Inflammatory macrophage (primary cell): ENCODE data around the gene HNRNPCL1.
"Not testable (repeated sequence)": the region's sequence is repeated elsewhere in the genome, so short reads cannot be mapped to it uniquely, and the experiment has no call there.

Source experiments
- DNase-seq, 2 donors: peaks; one replicate each; pipeline ENCODE4 v3.0.0-alpha.2; 2020 to 2022
- total RNA-seq, 18 experiments: gene quantifications; one replicate each; lab custom pipeline; 2026; ENCODE audit warnings: mixed read lengths in 6 of 18, inconsistent platforms in 2 of 18; lab: John Stamatoyannopoulos, UW

HNRNPCL1 gene
- 0 to 0.37 (median 0.08) reads per million in 18 experiments for total RNA-seq

DNA sequence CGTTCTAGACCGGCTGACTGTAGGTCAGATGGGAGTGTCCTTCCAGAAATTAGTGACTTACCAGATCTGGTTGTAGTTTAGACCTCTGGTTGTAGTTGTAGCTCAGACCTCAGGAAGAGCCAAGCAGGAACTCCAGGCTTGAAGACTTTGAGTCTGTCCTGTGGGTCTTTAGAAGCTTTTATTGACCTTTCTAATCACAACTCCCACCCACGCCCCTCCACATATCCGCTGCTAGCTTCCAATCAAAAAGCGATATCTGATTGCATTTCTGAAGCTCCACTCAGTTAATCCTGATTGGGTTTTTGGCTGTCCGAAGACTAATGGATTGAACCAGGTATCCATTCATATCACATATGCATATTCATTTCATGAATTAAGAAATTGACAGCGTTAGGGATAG lies at the start of gene HNRNPCL1:
Gene HNRNPCL1 (minus strand): TSS at position 101 of the 400 bp plus-strand sequence. CDS start 431 bp downstream, outside the sequence.
- DNase-seq = not testable (repeated sequence)

DNA sequence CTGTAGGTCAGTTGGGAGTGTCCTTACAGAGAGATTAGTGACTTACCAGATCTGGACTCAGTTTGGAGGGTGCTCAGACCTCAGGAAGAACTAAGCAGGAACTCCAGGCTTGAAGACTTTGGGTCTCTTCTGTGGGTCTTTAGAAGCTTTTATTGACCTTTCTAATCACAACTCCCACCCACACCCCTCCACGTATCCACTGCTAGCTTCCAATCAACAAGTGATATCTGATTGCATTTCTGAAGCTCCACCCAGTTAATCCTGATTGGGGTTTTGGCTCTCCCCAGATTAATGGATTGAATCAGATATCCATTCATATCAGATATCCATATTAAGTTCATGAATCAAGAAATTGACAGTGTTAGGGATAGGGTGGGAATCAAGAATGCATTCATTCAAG lies 49.6 kb upstream of the HNRNPCL1 start, which contains the start of gene PRAMEF10:
Gene PRAMEF10 (minus strand): TSS at position 101 of the 400 bp plus-strand sequence. CDS start 2,423 bp downstream, outside the sequence.
- DNase-seq = not testable (repeated sequence)

DNA sequence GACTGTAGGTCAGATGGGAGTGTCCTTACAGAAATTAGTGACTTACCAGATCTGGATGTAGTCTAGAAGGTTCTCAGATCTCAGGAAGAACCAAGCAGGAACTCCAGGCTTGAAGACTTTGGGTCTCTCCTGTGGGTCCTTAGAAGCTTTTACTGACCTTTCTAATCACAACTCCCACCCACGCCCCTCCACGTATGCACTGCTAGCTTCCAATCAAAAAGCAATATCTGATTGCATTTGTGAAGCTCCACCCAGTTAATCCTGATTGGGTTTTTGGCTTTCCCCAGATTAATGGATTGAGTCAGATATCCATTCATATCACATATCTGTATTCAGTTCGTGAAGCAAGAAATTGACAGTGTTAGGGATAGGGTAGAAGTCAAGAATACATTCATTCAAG lies 37.6 kb upstream of the HNRNPCL1 start, which contains the start of gene PRAMEF4:
Gene PRAMEF4 (minus strand): TSS at position 101 of the 400 bp plus-strand sequence. CDS start 2,807 bp downstream, outside the sequence.
- DNase-seq = not testable (repeated sequence)

DNA sequence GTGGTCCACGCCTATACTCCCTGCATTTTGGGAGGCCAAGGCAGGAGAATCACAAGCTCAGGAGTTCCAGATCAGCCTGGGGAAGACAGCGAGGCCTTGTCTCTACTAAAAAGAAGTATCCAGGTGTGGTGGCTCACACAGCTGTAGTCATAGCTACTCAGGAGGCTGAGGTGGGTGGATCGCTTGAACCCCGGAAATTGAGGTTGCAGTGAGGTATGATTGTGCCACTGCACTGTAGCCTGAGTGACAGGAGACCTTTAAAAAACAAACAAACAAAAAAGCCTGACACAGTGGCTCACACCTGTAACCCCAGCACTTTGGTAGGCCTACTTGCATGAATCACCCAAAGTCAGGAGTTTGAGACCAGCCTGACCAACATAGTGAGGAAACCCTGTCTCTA lies 29.9 kb upstream of the HNRNPCL1 start:
- not testable (repeated sequence) for DNase-seq

DNA sequence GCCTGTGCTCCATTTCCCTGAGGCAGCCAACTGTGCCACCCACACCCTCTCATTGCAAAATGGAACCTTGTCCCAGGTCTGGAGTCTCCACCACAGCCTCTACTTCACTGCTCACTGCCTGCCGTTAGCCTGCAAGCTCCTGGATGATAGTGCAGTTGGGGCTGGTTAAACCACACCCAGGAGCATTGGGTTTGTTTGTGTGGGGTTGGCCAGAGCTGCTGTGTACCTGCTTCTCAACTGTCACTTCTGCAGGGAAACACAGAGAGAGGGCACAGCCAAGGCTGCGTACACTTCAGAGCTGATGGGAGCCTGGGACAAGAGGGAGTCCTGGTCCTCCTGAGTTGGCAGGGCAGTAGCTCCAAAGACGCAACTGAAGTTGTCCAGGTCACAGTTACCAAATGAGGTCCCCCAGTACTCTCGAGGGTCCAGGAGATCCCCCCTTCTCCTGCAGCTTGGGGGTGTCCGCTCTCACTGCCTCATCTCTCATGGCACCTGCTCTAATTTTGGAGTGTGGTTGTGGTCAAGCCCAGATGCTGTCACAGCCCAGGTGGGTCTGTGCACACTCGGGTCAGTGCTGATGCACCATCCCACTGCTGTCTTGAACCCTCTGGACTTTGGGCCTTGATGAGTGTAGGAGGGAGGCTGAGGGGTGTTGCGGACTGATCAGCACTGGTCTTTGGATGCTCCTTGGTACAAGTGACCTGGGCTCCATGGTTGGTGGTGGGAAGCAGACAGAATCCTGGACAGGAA lies 14.8 kb upstream of the HNRNPCL1 start:
- not testable (repeated sequence) for DNase-seq

DNA sequence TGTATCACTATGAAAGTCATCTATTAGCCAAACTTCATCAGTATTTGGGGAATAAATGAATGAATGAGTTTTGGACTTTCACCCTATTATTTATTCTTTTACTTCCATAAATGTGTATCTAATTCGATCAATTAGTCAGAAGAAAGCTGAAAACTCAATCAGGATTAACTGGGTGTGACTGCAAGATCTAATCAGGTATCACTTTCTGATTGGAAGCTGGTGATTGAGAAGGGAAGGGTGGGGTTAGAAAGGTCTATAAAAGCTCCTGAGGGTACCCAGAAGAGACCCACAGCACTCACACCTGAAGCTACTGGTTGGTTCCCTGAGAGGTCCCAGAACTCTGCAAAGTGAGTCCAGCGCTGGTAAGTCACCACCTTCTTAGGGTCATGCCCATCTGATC lies 8.3 kb upstream of the HNRNPCL1 start, which contains the start of gene PRAMEF2:
Gene PRAMEF2 (plus strand): TSS at position 301 of the 400 bp plus-strand sequence. CDS start 1,924 bp downstream, outside the sequence.
- not testable (repeated sequence) for DNase-seq

DNA sequence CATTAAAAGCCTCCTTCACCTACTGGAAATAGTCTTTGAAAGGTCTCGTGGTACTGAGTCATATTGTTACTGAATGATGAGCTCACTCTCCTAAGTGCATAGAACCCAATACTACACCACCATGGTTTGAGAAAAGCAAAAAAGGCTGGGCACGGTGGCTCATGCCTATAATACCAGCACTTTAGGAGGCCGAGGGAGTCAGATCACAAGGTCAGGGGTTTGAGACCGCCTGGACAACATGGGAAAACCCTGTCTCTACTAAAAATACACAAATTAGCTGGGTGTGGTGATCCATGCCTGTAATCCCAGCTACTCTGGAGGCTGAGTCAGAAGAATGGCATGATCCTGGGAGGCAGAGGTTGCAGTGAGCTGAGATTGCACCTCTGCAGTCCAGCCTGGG lies 3.3 kb upstream of the HNRNPCL1 start:
- no peak for DNase-seq

DNA sequence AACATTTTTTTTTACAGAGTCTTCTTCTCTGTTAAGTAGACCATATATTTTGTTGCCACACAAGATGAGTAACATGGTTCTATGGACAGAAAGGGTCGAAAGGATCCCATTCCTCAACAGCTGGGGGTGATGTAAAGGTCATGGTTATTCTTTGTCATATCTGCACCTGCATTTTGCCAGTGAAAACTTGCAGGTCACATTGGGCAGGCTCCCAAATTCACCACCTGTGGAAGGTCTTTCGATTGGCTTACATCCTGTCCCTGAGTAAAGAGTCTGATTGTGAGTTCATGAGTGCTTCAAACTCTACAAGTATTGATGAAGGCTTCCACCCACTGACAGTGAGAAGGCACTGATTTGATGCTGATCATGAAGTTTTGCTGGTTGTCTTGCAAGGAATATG lies 15.3 kb downstream of the HNRNPCL1 start:
- not testable (repeated sequence) for DNase-seq

DNA sequence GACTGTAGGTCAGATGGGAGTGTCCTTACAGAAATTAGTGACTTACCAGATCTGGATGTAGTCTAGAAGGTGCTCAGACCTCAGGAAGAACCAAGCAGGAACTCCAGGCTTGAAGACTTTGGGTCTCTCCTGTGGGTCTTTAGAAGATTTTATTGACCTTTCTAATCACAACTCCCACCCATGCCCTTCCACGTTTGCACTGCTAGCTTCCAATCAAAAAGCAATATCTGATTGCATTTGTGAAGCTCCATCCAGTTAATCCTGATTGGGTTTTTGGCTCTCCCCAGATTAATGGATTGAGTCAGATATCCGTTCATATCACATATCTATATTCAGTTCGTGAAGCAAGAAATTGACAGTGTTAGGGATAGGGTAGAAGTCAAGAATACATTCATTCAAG lies 17.2 kb downstream of the HNRNPCL1 start, which contains the start of gene PRAMEF11:
Gene PRAMEF11 (minus strand): TSS at position 101 of the 400 bp plus-strand sequence. CDS start 2,621 bp downstream, outside the sequence.
- not testable (repeated sequence) for DNase-seq

DNA sequence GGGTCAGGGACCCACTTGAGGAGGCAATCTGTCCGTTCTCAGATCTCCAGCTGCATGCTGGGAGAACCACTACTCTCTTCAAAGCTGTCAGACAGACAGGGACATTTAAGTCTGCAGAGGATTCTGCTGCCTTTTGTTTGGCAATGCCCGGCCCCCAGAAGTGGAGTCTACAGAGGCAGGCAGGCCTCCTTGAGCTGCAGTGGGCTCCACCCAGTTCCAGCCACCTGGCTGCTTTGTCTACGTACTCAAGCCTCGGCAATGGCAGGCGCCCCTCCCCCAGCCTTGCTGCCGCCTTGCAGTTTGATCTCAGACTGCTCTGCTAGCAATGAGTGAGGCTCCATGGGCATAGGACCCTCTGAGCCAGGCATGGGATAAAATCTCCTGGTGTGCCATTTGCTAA lies 29.5 kb downstream of the HNRNPCL1 start:
- not testable (repeated sequence) for DNase-seq

DNA sequence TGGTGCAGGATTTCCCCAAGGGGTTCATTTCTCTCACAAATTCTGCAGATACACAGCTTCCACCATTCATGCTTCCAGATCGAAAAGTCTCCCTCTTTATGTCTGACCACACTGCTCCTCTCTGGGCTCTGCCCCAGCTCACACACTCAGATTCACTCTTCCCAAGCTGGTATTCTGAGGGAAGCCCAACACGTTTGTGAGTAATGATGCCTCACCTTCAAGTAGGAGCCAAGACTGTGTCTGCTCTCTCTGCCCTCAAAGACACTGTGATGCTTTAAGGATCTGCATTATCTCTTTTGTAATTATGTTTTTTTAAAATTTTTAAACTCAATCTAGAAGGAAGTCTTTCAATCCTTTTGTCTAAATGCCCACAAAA lies 37.1 kb downstream of the HNRNPCL1 start:
- no peak for DNase-seq

DNA sequence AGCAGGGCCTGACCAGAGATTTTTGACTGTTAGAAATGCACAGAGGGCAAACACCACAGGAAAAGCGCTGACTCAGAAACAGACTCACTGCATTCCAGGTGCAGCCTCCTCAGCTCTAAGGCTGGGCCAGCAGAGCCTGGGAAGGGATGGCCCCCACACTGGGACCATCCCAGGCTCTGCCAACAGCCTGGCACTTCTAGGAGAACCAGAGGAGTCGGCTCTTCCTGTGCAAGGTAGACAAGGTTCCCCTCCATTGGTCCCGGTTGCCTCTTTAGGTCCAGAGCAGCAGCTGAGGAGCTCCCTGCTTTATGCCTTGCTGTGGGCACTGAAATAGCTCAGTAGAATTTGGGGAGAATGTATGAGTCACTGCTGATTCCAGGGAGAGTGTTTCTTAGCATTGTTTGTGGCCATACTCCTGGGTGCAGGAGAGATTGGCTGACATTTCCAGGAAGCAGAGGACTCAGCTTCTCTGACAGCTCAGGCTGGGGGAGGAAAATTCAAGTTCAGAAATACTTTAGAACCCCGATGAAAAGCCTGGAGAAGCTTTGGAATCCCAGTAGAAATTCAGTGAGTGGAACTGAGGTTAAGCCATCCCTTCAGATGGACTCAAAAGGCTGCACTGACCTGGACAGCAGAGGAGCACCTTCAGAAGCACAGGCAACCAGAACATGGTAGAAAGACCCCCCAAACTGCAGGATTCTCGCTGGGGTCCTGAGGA lies 37.7 kb downstream of the HNRNPCL1 start:
- DNase-seq = no peak

DNA sequence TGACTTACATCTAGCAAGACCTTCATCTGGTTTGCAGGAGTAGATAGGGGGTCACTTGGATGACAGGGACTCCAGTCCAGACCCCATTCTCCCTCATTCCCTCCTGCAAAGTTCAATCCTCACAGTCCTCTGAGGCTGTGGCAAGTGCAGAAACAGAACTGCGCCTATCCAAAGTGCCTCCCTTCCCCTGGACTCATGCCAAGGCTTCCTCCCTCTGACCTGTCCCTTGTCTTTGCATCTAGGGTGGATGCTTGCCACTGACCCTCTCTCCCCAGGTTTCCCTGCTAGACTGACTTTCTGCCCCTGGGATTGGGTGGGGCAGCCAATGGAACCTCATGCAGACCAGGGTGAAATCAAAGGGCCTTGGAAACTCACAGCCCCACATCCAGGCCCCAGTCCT lies 38.6 kb downstream of the HNRNPCL1 start:
- no peak for DNase-seq

DNA sequence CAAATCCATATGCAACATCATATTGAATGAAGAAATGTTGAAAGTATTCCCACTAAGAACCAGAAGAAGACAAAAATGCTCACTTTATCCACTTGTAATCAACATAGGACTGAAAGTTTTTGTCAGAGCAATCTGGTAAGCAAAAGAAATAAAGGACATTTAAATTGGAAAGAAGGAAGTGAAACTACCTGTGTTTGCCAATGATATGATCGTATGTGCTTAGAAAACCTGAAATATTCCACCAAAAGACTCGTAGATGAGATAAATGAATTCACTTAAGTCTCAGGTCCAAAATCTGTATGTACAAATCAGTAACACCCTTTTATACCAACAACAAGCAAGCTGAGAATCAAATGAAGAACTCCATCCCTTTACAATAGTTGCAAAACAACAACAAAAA lies 48.8 kb downstream of the HNRNPCL1 start:
- DNase-seq = no peak

DNA sequence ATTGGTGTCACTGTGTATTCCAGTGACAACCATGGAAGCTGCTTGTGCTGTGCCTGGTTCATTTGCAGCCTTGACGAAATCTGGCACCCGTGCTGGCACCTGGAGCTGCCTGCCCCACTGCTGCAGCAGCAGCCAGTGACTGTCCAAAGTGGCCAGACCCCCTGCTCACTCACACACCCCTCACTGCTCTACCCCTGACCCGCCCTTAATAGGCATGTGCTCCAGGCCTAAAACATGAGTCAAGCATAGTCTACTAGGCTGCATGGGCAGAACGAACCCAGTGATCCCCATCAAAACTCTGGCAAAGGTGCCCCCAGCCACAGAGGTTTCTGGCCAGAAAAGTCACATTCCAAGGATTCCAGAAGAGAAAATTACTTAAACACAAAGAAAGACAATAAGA lies 49.6 kb downstream of the HNRNPCL1 start:
- no peak for DNase-seq
